Fibroblast of villous mesenchyme (primary cell): ENCODE results near the gene ZNF750. TPM values are rescaled to one million over a fixed set of nuclear protein-coding genes. Genes with fewer than 3 reads are reported as not detected.

ENCODE experiments used
- DNase-seq: peaks from one replicate; pipeline ENCODE4 v3.0.0-alpha.2; 2010; ENCODE audit warnings: low read depth
- H3K4me3 ChIP-seq: 2 replicates; pipeline ENCODE4 v1.5.1; 2011; ENCODE audit warnings: low read depth, mild to moderate bottlenecking, low read length
- total RNA-seq: library from RNA; depleted of rRNA; stranded (reverse); fragments of >200 nt; gene quantifications from 2 replicates; pipeline ENCODE4 v1.2.3, GENCODE V29; 2012
- TF ChIP-seq, protein P1 (sequence below): IDR thresholded peaks from 2 replicates; pipeline ENCODE4 v1.5.1; 2012; ENCODE audit warnings: low read depth, mild to moderate bottlenecking, low read length; ENCODE audit not compliant: insufficient read depth

Gene ZNF750
- total RNA-seq, 1 donor: not detected

DNA sequence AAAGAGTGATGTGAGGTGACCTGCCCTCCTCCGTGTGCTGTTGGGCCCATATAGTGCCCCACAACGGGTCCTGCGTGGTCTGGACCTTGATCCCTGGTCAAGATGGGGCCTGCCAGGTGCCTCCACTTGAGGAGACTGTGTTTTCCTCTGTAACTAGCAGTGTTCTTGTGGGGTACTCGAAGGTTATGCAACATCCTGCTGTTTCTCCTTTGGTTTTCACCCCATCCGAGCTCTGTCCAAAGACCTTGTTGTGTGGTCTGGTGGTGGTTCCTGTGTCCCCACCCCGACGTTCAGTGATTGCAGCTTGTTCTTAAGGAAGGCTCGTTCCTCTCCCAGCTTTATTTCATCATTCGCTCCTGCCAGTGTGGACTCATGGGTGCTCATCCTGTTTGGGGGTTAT lies 38.7 kb upstream of the ZNF750 start:
- no peak for DNase-seq
- TF ChIP-seq, protein P1, sequence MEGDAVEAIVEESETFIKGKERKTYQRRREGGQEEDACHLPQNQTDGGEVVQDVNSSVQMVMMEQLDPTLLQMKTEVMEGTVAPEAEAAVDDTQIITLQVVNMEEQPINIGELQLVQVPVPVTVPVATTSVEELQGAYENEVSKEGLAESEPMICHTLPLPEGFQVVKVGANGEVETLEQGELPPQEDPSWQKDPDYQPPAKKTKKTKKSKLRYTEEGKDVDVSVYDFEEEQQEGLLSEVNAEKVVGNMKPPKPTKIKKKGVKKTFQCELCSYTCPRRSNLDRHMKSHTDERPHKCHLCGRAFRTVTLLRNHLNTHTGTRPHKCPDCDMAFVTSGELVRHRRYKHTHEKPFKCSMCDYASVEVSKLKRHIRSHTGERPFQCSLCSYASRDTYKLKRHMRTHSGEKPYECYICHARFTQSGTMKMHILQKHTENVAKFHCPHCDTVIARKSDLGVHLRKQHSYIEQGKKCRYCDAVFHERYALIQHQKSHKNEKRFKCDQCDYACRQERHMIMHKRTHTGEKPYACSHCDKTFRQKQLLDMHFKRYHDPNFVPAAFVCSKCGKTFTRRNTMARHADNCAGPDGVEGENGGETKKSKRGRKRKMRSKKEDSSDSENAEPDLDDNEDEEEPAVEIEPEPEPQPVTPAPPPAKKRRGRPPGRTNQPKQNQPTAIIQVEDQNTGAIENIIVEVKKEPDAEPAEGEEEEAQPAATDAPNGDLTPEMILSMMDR: no peak
- no peak overlapping the region for H3K4me3 ChIP-seq

DNA sequence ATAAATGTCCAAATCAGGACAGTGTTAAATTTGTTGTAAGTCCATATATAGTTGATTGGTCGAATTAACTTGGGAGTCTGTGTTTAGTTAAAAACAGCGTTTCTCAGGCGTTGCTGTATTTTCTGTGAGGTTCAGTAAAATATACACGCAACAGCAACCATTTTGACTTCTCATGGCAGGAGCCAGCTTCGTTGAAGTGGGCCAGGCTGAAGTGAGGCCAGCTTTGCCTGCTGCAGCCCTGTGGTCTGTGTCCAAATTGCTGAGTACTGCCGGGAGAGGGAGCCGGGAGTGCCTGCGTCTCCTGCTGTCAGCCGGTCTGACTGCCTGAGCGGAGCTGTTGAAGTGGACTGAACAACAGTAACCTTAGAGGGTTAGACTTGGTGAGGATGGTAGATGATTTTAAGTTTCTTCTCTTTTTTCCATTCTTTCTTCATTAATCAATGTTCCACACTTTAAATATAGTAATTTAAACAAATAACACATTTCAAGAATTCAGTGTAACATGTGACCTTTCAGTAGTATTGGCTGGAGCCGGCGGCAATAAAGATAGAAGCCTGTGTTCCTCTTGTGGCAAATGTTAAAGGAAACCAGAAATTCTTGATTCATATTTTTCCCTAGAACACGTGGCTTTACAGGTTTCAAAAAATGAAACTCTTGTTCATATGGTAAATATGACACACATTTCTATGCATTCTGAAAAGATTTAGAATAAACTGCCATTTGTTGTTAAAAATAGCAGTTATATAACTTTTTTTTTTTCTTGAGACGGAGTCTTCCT lies 37.0 kb upstream of the ZNF750 start:
- TF ChIP-seq, protein P1: peak; percentile 64
- DNase-seq: peak; percentile 83
- H3K4me3 ChIP-seq: no peak overlapping the region

GRCh38 chr17:82876149-82876548 lies 36.3 kb upstream of the ZNF750 start:
- TF ChIP-seq, protein P1: no peak
- DNase-seq: peak; percentile 72
- no peak overlapping the region for H3K4me3 ChIP-seq

DNA sequence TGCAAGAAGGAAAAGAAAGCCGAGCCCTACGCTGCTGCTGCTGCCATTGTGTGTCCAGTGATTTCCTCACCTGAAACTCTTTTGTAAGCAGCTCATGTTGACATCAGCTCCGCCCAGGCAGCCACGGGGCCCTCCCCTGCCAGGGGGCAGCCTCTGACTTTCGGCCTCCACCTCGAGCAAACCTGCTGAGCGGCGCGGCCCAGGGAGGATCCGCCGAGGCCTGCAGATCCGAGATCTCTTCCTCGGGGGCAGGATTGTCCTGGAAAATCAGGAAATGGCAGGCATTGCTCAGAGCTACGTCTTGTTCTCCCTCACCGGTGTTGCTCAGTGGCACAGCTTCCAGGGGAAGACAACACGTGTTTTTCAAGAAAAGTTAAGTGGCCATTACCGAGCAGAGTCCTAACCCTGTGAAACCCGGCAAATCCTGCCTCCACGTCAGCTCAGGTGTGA lies 35.6 kb upstream of the ZNF750 start:
- no peak for DNase-seq
- TF ChIP-seq, protein P1: no peak
- no peak overlapping the region for H3K4me3 ChIP-seq

DNA sequence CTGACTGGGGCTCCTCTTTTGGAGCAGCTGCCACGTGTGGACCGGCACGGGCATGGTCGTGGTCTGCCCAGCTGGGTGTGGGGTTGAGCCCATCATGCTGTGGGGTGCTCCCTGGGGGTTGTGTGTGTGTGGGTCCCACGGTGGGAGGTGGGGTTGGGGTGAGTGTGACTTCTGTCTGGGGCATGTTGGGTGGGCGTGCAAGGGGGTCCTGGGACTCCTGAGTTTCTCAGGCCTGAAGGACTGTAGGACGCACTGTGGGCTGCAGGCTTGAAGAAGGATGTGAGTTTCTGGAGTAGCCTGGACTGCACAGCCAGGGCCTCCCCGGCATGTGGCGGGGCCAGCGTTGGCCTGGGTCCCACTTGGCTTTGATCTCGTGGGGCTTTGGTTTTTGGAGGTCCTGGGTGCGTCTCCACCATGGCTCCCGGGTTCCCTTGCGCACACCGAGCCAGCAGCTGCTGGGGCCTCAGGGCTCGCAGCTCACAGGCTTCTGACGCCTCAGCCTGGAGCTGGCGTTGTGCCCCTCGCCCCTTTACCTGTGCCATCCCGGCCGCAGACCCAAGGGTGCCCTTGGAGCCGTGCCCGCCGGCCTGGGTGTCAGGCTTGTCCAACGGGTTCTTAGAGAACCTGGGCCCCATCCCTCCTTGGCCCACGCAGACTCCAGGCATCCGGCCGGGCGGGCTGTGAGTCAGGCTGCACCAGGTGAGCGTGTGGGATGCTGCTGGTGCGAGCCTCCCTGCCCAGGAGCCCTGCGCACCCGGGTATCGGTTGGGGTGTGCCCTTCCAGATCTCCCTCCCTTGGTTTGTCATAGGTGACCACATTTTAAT lies 34.4 kb upstream of the ZNF750 start:
- no peak overlapping the region for H3K4me3 ChIP-seq
- TF ChIP-seq, protein P1: no peak
- DNase-seq: no peak

- TF ChIP-seq, protein P1: no peak
- no peak for DNase-seq
- H3K4me3 ChIP-seq: no peak overlapping the region
These were observed 33.7 kb upstream of the ZNF750 start for GRCh38 chr17:82873521-82873920.
